Endothelial cell (in vitro differentiated cells): ENCODE results near the gene DDA1. TPM values are rescaled to one million over a fixed set of nuclear protein-coding genes. Genes with fewer than 3 reads are reported as not detected.

Experiments used
- DNase-seq: peaks from one replicate; pipeline ENCODE4 v3.0.0; 2021; ENCODE audit warnings: low spot score
- H3K27ac Mint-ChIP-seq: one replicate; pipeline ENCODE4 v1.8.0; 2021; ENCODE audit warnings: mixed read lengths, inconsistent platforms; ENCODE audit not compliant: unreplicated experiment
- H3K27me3 Mint-ChIP-seq: one replicate; pipeline ENCODE4 v1.8.0; 2021; ENCODE audit warnings: mild to moderate bottlenecking, moderate library complexity, mixed read lengths, inconsistent platforms; ENCODE audit not compliant: unreplicated experiment
- H3K36me3 Mint-ChIP-seq: one replicate; pipeline ENCODE4 v1.8.0; 2021; ENCODE audit warnings: mild to moderate bottlenecking, low read depth, mixed read lengths, inconsistent platforms; ENCODE audit not compliant: unreplicated experiment
- H3K4me1 Mint-ChIP-seq: one replicate; pipeline ENCODE4 v1.8.0; 2021; ENCODE audit warnings: mild to moderate bottlenecking, mixed read lengths, inconsistent platforms; ENCODE audit not compliant: unreplicated experiment
- H3K4me3 Mint-ChIP-seq: one replicate; pipeline ENCODE4 v1.8.0; 2021; ENCODE audit warnings: mild to moderate bottlenecking, mixed read lengths, inconsistent platforms; ENCODE audit not compliant: unreplicated experiment
- H3K9me3 Mint-ChIP-seq: one replicate; pipeline ENCODE4 v1.8.0; 2021; ENCODE audit warnings: mixed read lengths, inconsistent platforms; ENCODE audit not compliant: unreplicated experiment
- CTCF ChIP-seq: fragments of 200-600 bp; sonication (generic); IDR thresholded peaks from one replicate; pipeline ENCODE4 v1.5.0; 2021; ENCODE audit warnings: antibody characterized with exemption; ENCODE audit not compliant: unreplicated experiment
- total RNA-seq: library from RNA; stranded (reverse); fragmentation: NEBNext Ultra II Directional; extraction: Animal tissue kit (Norgen Biotek cat#: 25700); gene quantifications from one replicate; pipeline ENCODE4 v1.2.1, GENCODE V29; 2021; ENCODE audit not compliant: unreplicated experiment

Gene DDA1
- total RNA-seq, 1 donor from 2014 or later: 44.7 TPM

- peak; percentile 40 for DNase-seq
- Mint-ChIP-seq H3K9me3 (no peaks in the 10 kb centered on the region), H3K36me3 (peaks cover 11% of the 10 kb centered on the region), H3K27me3 (peaks cover 7% of the 10 kb centered on the region), H3K4me1 (peaks cover 17% of the 10 kb centered on the region), H3K4me3 (peak overlapping the region; percentile 97), H3K27ac (peak overlapping the region; percentile 96)
- no peak for TF ChIP-seq CTCF
Observed at GRCh38 chr19:17309965-17310461, 650 bp downstream of the DDA1 start.

GRCh38 chr19:17311455-17312188 is 2.3 kb downstream of the DDA1 start:
- Mint-ChIP-seq H3K27me3 (peaks cover 11% of the 10 kb centered on the region), H3K27ac (peak overlapping the region; percentile 50), H3K36me3 (peaks cover 12% of the 10 kb centered on the region), H3K4me1 (peaks cover 13% of the 10 kb centered on the region), H3K4me3 (peak overlapping the region; percentile 79), H3K9me3 (no peaks in the 10 kb centered on the region)
- DNase-seq: no peak
- TF ChIP-seq CTCF: no peak

GRCh38 chr19:17312189-17313113 is 3.1 kb downstream of the DDA1 start:
- Mint-ChIP-seq H3K36me3 (peaks cover 12% of the 10 kb centered on the region), H3K27ac (no peak overlapping the region), H3K9me3 (no peaks in the 10 kb centered on the region), H3K4me1 (peaks cover 13% of the 10 kb centered on the region), H3K27me3 (peaks cover 11% of the 10 kb centered on the region), H3K4me3 (no peak overlapping the region)
- TF ChIP-seq CTCF: no peak
- DNase-seq: no peak

GRCh38 chr19:17314007-17314593 is 4.7 kb downstream of the DDA1 start:
- DNase-seq: no peak
- Mint-ChIP-seq H3K27me3 (peaks cover 11% of the 10 kb centered on the region), H3K4me3 (peak overlapping the region; percentile 23), H3K9me3 (no peaks in the 10 kb centered on the region), H3K27ac (no peak overlapping the region), H3K36me3 (peaks cover 12% of the 10 kb centered on the region), H3K4me1 (peaks cover 8% of the 10 kb centered on the region)
- TF ChIP-seq CTCF: no peak
